T-cell (primary cell): ENCODE results near the gene UVSSA. TPM values are rescaled to one million over a fixed set of nuclear protein-coding genes. Genes with fewer than 3 reads are reported as not detected.
A peak's percentile ranks its signal among the peaks of the same experiment; 100 is the strongest.

Source experiments
- ATAC-seq, 4 experiments: fragments of 200-7000 bp in 3 of 4; fragments of 150-1000 bp in 1 of 4; cut with Tn5 transposase; replicated peaks in 1 of 4; 1 replicate in 3 of 4; 2 replicates in 1 of 4; pipeline ENCODE4 v1.10.0; 2021; ENCODE audit warnings: moderate library complexity in 3 of 4, mild to moderate bottlenecking in 2 of 4, moderate number of reproducible peaks in 1 of 4
- CTCF ChIA-PET, 2 donors: fragments of 300-600 bp; sonication (Branson Sonifier 250); formaldehyde crosslinking; loops; one replicate each; lab custom pipeline; 2022; ENCODE audit warnings: antibody characterized with exemption in 2 of 2; lab: Charles Lee
- POLR2A ChIA-PET, 2 donors: fragments of 300-600 bp; sonication (Branson Sonifier 250); formaldehyde crosslinking; loops; one replicate each; lab custom pipeline; 2022; ENCODE audit warnings: antibody characterized with exemption in 2 of 2; lab: Charles Lee
- DNase-seq, 35 experiments: peaks; one replicate each; pipeline versions ENCODE4 v3.0.0 to v3.0.0-alpha.2; 2013 to 2023
- H3K27ac ChIP-seq: one replicate; pipeline ENCODE4 v1.5.1; 2013; ENCODE audit warnings: low read length
- H3K27me3 ChIP-seq, 2 experiments: replicated peaks in 1 of 2; 1 replicate in 1 of 2; 2 replicates in 1 of 2; pipeline versions ENCODE4 v1.6.1 to v1.7.0; 2013; ENCODE audit warnings: low read length in 1 of 2, mixed read lengths in 1 of 2; ENCODE audit not compliant: control insufficient read depth in 2 of 2, insufficient read depth in 2 of 2; ENCODE audit errors: extremely low read depth in 1 of 2
- H3K36me3 ChIP-seq, 2 donors: 1 replicate in 1 of 2; 2 replicates in 1 of 2; pipeline versions ENCODE4 v1.6.1 to v1.7.0; 2013; ENCODE audit warnings: low read length in 1 of 2; ENCODE audit not compliant: control insufficient read depth in 2 of 2, insufficient read depth in 1 of 2; ENCODE audit errors: extremely low read depth in 1 of 2
- H3K4me1 ChIP-seq, 2 experiments: 1 replicate in 1 of 2; 2 replicates in 1 of 2; pipeline versions ENCODE4 v1.6.1 to v1.7.0; 2013; ENCODE audit warnings: low read length in 2 of 2, mixed read lengths in 1 of 2; ENCODE audit not compliant: insufficient read depth in 2 of 2, control insufficient read depth in 1 of 2; ENCODE audit errors: extremely low read depth in 1 of 2
- H3K4me3 ChIP-seq, 2 donors: 1 replicate in 1 of 2; 2 replicates in 1 of 2; pipeline versions ENCODE4 v1.5.1 to v1.7.0; 2013; ENCODE audit warnings: mild to moderate bottlenecking in 2 of 2, low read length in 1 of 2, moderate library complexity in 1 of 2; ENCODE audit not compliant: control insufficient read depth in 1 of 2; ENCODE audit errors: extremely low read depth in 1 of 2
- H3K9me3 ChIP-seq: 2 replicates; pipeline ENCODE4 v1.7.0; 2013
- H3K27ac Mint-ChIP-seq, 2 donors: one replicate each; pipeline ENCODE4 v1.8.0; 2020 to 2021; ENCODE audit warnings: mild to moderate bottlenecking in 2 of 2, mixed read lengths in 2 of 2
- H3K27me3 Mint-ChIP-seq, 2 donors: one replicate each; pipeline ENCODE4 v1.8.0; 2021 to 2022; ENCODE audit warnings: mixed read lengths in 2 of 2
- H3K36me3 Mint-ChIP-seq: one replicate; pipeline ENCODE4 v1.8.0; 2021; ENCODE audit warnings: mixed read lengths
- H3K4me1 Mint-ChIP-seq, 3 donors: one replicate each; pipeline ENCODE4 v1.8.0; 2020 to 2022; ENCODE audit warnings: mixed read lengths in 3 of 3, mild to moderate bottlenecking in 1 of 3
- H3K4me3 Mint-ChIP-seq, 3 donors: one replicate each; pipeline ENCODE4 v1.8.0; 2020 to 2022; ENCODE audit warnings: mild to moderate bottlenecking in 3 of 3, mixed read lengths in 3 of 3, moderate library complexity in 3 of 3
- H3K9me3 Mint-ChIP-seq, 3 donors: one replicate each; pipeline ENCODE4 v1.8.0; 2020 to 2022; ENCODE audit warnings: mixed read lengths in 3 of 3
- WGBS: methylation state at CpG from one replicate; pipeline ENCODE4 v1.1.5; 2013; ENCODE audit warnings: missing lambda C conversion rate; ENCODE audit not compliant: insufficient coverage; 5-methylcytosine and 5-hydroxymethylcytosine counted together
- total RNA-seq, 35 experiments: library from RNA in 6 of 35; stranded (reverse) in 6 of 35; fragments of 120-200 nt in 1 of 35; gene quantifications; one replicate each; pipeline versions ENCODE4 v1.2.1 to v1.2.4 and lab custom pipeline; 2013 to 2026

UVSSA gene
- total RNA-seq, 5 donors from 2014 or later (not counting 1 experiment from before 2014, with no cell fraction given), result 39.9 to 53.7 (median 42.7) TPM

DNA sequence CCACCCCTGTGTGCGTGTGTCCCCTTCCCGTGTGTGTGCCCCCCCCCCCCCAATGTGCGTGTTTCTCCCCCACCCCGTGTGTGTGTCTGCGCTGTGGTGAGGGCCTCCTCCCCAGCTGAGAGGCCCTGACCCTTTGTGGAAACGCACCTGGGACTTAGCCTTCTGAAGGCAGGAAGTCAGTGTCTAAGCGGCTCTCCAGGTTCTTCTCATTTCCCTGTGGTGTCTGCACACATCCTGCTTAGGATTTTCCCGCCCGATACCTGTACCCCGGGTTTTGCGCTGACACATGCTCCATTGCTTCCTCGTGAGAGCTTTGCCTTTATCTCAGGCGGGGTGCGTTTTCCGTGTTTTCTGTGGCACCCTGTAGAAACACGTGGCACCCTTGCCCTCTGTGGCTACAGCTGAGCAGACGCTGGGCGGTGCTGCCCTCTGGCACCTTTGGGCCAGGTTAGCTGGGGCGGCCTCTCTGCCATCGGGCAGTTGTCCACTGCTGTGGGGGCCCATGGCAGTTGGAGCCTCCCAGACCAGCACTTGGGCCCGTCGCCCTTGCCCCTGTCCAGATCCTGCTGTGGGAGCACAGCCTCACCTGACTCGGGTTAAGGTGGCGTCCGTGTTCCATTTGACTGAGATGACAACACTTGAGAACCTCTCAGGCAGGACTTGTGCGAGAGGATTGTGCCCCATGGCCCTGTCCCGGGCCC, 31.0 kb upstream of the UVSSA start:
- Histone ChIP-seq H3K9me3 (no peaks in the 10 kb centered on the region), H3K4me3 (peak overlapping the region in 1 of 2 donors; percentile 10), H3K27ac (no peak overlapping the region), H3K27me3 (no peaks in the 10 kb centered on the region), H3K4me1 (peaks cover 14 to 23% of the 10 kb centered on the region in 2 experiments), H3K36me3 (peaks cover 18 to 51% of the 10 kb centered on the region in 2 donors)
- ATAC-seq (peak in 2 of 4 experiments; percentile 26 to 48), DNase-seq (peak in 4 of 35 experiments; percentile 11 to 33 (median 18))
- Mint-ChIP-seq H3K36me3 (peaks cover 43% of the 10 kb centered on the region), H3K9me3 (no peaks in the 10 kb centered on the region), H3K4me3 (peak overlapping the region in 1 of 3 donors; percentile 29), H3K4me1 (peaks cover 23 to 32% (median 26%) of the 10 kb centered on the region in 3 donors), H3K27me3 (no peaks in the 10 kb centered on the region), H3K27ac (peak overlapping the region in 1 of 2 donors; percentile 71)
- ChIA-PET POLR2A (no interaction called here), CTCF (no interaction called here)
- WGBS, result 59% methylated on average over 22 of the region's 27 CpGs

GRCh38 chr4:1316537-1317168, 30.4 kb upstream of the UVSSA start:
- ChIA-PET POLR2A (no interaction called here), CTCF (no interaction called here)
- H3K4me3 Mint-ChIP-seq, result no peak overlapping the region
- Histone ChIP-seq H3K9me3 (no peaks in the 10 kb centered on the region), H3K4me1 (peaks cover 8 to 16% of the 10 kb centered on the region in 2 experiments), H3K4me3 (peak overlapping the region in 1 of 2 donors; percentile 10), H3K36me3 (peaks cover 22 to 56% of the 10 kb centered on the region in 2 donors), H3K27ac (no peak overlapping the region), H3K27me3 (no peaks in the 10 kb centered on the region)
- H3K9me3 Mint-ChIP-seq, result no peaks in the 10 kb centered on the region
- no peaks in the 10 kb centered on the region for H3K27me3 Mint-ChIP-seq
- 84% methylated on average over 9 of the region's 16 CpGs for WGBS
- no peak for ATAC-seq
- DNase-seq, result no peak
- peaks cover 47% of the 10 kb centered on the region for H3K36me3 Mint-ChIP-seq
- H3K27ac Mint-ChIP-seq, result peak overlapping the region in 1 of 2 donors; percentile 52
- peaks cover 18 to 28% (median 19%) of the 10 kb centered on the region in 3 donors for H3K4me1 Mint-ChIP-seq

- Mint-ChIP-seq H3K4me1 (peaks cover 14 to 25% (median 16%) of the 10 kb centered on the region in 3 donors), H3K4me3 (no peak overlapping the region)
- WGBS, result 97% methylated on average over 21 of the region's 29 CpGs
Measured at GRCh38 chr4:1317177-1318045, 29.6 kb upstream of the UVSSA start.

DNA sequence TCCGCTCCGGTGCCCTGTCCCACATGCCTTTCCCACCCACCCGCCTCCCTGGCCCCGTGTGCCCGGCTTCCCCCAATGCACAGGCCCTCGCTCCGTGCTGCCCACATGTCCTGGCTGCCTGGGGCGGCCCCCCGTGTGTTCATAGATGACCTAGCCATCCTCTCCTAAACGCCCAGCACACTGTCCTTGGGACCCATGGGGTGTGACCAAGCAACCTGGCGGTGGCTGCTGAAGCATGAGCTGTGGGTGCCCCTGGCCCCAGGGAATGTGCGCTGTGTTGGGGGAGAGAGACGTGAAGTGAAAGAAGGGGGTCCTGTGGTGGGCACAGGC, 29.0 kb upstream of the UVSSA start:
- peaks cover 19 to 62% of the 10 kb centered on the region in 2 donors for H3K36me3 ChIP-seq
- POLR2A ChIA-PET, result no interaction called here
- peaks cover 41% of the 10 kb centered on the region for H3K36me3 Mint-ChIP-seq

More at GRCh38 chr4:1317177-1318045, 29.6 kb upstream of the UVSSA start:
- Histone ChIP-seq H3K4me3 (no peak overlapping the region), H3K36me3 (peaks cover 21 to 62% of the 10 kb centered on the region in 2 donors), H3K9me3 (no peaks in the 10 kb centered on the region), H3K27ac (no peak overlapping the region), H3K4me1 (peaks cover 2 to 10% of the 10 kb centered on the region in 2 experiments), H3K27me3 (no peaks in the 10 kb centered on the region)
- CTCF ChIA-PET, result no interaction called here
- DNase-seq (no peak), ATAC-seq (no peak)
- Mint-ChIP-seq H3K36me3 (peaks cover 41% of the 10 kb centered on the region), H3K9me3 (no peaks in the 10 kb centered on the region), H3K27me3 (no peaks in the 10 kb centered on the region), H3K27ac (no peak overlapping the region)
- POLR2A ChIA-PET, result no interaction called here

DNA sequence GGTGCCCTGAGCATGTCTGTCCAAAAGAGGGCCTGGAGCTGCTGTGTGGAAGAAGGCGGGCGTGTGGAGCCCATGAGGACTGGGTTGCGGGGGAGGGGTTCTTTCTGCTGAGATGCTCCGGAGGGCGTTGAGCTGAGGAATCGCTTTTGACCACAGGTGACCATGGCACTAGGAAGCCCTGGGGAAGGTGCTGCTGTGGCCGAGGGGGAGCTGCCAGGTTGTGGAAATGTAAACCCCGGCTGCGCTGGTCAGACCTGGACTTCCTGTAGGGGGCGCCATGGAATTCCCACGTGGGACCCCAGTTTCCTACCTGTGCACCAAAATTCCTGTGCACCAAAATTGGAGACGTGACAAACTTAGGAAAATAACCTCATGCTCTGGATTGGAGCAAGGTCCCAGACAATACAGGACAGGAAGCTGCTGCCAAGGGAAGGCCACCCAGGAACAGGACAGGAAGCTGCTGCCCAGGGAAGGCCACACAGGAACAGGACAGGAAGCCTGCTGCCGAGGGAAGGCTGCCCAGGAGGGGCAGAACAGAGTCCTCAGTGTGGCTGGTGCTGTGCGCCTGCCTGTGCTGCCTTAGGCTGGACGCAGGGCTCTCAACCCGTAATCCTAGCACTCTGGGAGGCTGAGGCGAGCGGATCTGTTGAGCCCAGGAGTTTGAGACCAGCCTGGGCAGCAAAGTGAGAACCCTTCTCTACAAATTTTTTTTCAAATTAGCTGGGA, 28.4 kb upstream of the UVSSA start:
- no peaks in the 10 kb centered on the region for H3K9me3 Mint-ChIP-seq
- peaks cover 14 to 22% (median 16%) of the 10 kb centered on the region in 3 donors for H3K4me1 Mint-ChIP-seq
- no peak overlapping the region for H3K27ac ChIP-seq
- H3K4me1 ChIP-seq, result peaks cover 2 to 10% of the 10 kb centered on the region in 2 experiments
- no peak overlapping the region for H3K4me3 ChIP-seq
- H3K9me3 ChIP-seq, result no peaks in the 10 kb centered on the region
- no peaks in the 10 kb centered on the region for H3K27me3 Mint-ChIP-seq
- ChIA-PET CTCF (no interaction called here), POLR2A (no interaction called here)
- no peaks in the 10 kb centered on the region for H3K27me3 ChIP-seq
- H3K27ac Mint-ChIP-seq, result no peak overlapping the region
- WGBS, result 90% methylated on average over 14 of the region's 18 CpGs
- H3K36me3 ChIP-seq, result peaks cover 14 to 62% of the 10 kb centered on the region in 2 donors
- peaks cover 37% of the 10 kb centered on the region for H3K36me3 Mint-ChIP-seq
- H3K4me3 Mint-ChIP-seq, result no peak overlapping the region
- peak in 3 of 35 experiments; percentile 41 to 58 (median 43) for DNase-seq
- ATAC-seq, result no peak

More for the DNA sequence above, 29.0 kb upstream of the UVSSA start:
- Mint-ChIP-seq H3K27me3 (no peaks in the 10 kb centered on the region), H3K4me3 (no peak overlapping the region), H3K27ac (no peak overlapping the region), H3K4me1 (peaks cover 14 to 24% (median 16%) of the 10 kb centered on the region in 3 donors), H3K9me3 (no peaks in the 10 kb centered on the region)
- ATAC-seq (no peak), DNase-seq (no peak)
- peaks cover 2 to 10% of the 10 kb centered on the region in 2 experiments for H3K4me1 ChIP-seq
- H3K4me3 ChIP-seq, result no peak overlapping the region
- no peaks in the 10 kb centered on the region for H3K9me3 ChIP-seq
- no peaks in the 10 kb centered on the region for H3K27me3 ChIP-seq
- H3K27ac ChIP-seq, result no peak overlapping the region
- CTCF ChIA-PET, result no interaction called here
- 98% methylated on average over 13 of the region's 13 CpGs for WGBS
